Vagina (tissue), 2 donors: ENCODE data around the gene PARD6G.

Experiments used
- CTCF ChIP-seq, 3 experiments: fragments of 450-650 bp in 2 of 3; fragments of 200-600 bp in 1 of 3; sonication (generic) in 1 of 3; IDR thresholded peaks; one replicate each; pipeline ENCODE4 v1.5.1; 2017 to 2019; ENCODE audit warnings: antibody characterized with exemption in 3 of 3, mild to moderate bottlenecking in 2 of 3, moderate library complexity in 2 of 3
- POLR2A ChIP-seq, 2 donors: fragments of 450-650 bp; IDR thresholded peaks; one replicate each; pipeline ENCODE4 v1.6.1; 2017; ENCODE audit warnings: antibody characterized with exemption in 2 of 2, mild to moderate bottlenecking in 2 of 2, moderate library complexity in 2 of 2
- POLR2AphosphoS5 ChIP-seq, 2 donors: sonication (generic); formaldehyde crosslinking; IDR thresholded peaks; one replicate each; pipeline ENCODE4 v1.9.0; 2017; ENCODE audit warnings: antibody characterized with exemption in 2 of 2, mild to moderate bottlenecking in 2 of 2, low read depth in 1 of 2; ENCODE audit not compliant: insufficient read depth in 1 of 2

GRCh38 chr18:80177128-80177527 is 70.2 kb downstream of the PARD6G start:
- no peak for TF ChIP-seq CTCF (IDR thresholded peaks at IDR 0.05)
- TF ChIP-seq POLR2A (IDR thresholded peaks at IDR 0.05): no peak
- no peak for TF ChIP-seq POLR2AphosphoS5 (IDR thresholded peaks at IDR 0.05; ENCODE audit: insufficient read depth in 1 of 2, low read depth in 1 of 2)
